ENCODE data around the gene GRIK4.

DNA sequence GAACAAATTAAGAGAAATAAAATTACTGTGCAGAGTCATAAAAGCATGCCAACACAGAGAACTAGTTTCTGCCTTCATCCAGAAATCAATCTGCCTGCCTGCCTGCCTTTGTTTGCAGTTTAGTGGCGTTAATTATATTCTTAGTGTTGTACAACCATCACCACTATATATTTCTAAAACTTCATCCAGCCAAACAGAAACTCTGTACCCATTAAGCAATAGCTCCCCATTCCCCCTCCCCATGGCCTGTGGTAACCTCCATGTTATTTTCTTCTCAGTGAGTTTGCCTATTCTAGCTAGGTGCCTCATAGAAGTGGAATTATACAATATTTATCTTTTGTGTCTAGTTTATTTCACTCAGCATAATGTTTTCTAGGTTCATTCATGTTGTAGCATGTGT, 329.1 kb downstream of the GRIK4 start:
- TF ChIP-seq, protein P1, sequence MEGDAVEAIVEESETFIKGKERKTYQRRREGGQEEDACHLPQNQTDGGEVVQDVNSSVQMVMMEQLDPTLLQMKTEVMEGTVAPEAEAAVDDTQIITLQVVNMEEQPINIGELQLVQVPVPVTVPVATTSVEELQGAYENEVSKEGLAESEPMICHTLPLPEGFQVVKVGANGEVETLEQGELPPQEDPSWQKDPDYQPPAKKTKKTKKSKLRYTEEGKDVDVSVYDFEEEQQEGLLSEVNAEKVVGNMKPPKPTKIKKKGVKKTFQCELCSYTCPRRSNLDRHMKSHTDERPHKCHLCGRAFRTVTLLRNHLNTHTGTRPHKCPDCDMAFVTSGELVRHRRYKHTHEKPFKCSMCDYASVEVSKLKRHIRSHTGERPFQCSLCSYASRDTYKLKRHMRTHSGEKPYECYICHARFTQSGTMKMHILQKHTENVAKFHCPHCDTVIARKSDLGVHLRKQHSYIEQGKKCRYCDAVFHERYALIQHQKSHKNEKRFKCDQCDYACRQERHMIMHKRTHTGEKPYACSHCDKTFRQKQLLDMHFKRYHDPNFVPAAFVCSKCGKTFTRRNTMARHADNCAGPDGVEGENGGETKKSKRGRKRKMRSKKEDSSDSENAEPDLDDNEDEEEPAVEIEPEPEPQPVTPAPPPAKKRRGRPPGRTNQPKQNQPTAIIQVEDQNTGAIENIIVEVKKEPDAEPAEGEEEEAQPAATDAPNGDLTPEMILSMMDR (IDR thresholded peaks at IDR 0.05; ENCODE audit: low read depth, low read length, missing input control): no peak
- TF ChIP-seq RAD21 (IDR thresholded peaks at IDR 0.05): no peak

All from liver (tissue), 3 donors.